ENCODE data around the gene COL5A1.

GRCh38 chr9:134846187-134846586 is 204.6 kb downstream of the COL5A1 start:
- TF ChIP-seq EZH2 (IDR thresholded peaks at IDR 0.05) (no peak), POLR2AphosphoS5 (IDR thresholded peaks at IDR 0.05; ENCODE audit: borderline replicate concordance, low read depth, low read length) (no peak)

All from SK-N-MC (cell line).